HG02981 (cell line): ENCODE results near the gene GAD1.

Source experiments
- ATAC-seq: cut with Tn5 transposase; IDR thresholded peaks from one replicate; pipeline ENCODE4 v1.9.1; 2021; ENCODE audit warnings: mild to moderate bottlenecking, moderate library complexity; ENCODE audit not compliant: unreplicated experiment

Gene GAD1

DNA sequence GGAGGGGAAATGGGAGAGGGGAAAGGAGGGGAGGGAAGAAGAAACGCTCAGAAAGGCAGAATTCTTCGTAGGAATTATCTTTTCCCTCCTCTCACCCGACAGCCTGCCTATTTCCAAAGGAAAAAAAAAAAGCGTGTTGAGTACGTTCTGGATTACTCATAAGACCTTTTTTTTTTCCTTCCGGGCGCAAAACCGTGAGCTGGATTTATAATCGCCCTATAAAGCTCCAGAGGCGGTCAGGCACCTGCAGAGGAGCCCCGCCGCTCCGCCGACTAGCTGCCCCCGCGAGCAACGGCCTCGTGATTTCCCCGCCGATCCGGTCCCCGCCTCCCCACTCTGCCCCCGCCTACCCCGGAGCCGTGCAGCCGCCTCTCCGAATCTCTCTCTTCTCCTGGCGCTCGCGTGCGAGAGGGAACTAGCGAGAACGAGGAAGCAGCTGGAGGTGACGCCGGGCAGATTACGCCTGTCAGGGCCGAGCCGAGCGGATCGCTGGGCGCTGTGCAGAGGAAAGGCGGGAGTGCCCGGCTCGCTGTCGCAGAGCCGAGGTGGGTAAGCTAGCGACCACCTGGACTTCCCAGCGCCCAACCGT lies at the start of gene GAD1:
Gene GAD1 (plus strand): TSS at position 384 of the 589 bp plus-strand sequence. CDS start 1,705 bp downstream, outside the sequence.
- ATAC-seq = no peak

DNA sequence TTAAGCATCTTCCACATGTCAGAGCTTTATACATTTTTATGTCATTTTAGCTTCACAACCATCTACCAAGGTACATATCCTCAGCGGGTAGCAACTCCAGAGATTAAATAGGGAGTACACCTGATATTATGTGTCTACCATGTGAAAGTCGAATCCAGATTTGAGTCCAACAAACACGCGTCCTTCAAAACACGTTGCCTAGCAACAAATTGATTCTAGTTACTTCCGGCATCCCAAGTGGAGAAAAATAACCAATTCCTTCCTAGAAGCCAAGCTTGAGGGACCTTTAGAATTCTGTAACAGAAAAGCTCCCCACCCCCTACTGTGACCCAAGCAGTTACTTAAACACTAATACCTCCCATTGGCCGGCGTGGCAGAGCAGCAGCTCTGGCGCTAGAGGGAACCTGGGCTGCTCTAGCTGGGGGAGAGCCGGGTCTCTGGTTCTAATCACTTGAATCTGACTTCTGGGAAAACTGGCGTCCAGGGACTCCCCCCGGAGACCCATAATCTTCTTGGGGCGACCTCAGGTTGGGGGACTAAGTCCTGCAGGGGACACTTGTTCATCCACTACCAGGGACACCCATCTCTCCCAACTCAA lies 46.6 kb upstream of the GAD1 start, which contains the start of gene ERICH2:
Gene ERICH2 (plus strand): TSS at position 371 of the 598 bp plus-strand sequence. CDS start 304 bp downstream, outside the sequence.
- peak; percentile 44 for ATAC-seq

DNA sequence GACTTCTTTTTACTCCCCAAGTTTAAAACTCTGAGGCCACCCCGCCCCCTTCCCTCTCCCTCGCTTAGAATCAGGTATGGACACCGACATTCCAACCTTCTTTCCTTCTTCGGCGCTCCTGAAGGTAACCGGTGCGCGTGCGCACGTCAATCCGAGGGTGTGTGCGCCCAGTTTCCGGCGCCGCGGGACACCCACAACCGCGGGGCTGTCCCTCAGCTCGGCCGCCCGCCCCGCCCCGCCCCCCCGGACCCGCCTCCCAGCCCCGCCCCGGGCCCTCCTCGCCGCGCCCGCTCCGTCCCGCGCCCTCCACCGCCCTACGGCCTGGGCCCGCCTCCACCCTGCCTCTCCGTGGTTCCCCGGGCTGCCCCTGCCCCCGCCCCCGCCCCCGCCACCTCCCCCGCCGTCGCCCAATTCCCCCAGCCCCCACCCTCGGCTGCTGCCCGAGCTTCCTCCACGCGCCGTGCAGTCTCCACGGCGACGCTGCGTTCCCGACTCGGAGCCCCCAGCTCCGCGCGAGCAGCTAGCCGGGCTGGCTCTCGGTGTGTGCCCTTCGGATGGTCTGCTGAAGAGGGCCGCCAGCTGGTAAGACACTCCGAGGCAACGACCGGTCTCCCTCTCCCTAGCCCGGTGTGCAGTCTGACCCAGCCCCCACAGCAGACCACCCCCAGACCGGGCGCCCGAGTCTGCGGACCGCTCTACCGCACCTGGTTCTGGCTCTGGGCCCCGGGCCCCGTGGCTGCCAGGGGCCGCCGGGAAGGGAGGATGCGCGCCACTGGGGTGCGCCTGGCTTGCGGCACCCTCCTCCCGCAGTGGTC lies 45.9 kb upstream of the GAD1 start:
- peak; percentile 71 for ATAC-seq

DNA sequence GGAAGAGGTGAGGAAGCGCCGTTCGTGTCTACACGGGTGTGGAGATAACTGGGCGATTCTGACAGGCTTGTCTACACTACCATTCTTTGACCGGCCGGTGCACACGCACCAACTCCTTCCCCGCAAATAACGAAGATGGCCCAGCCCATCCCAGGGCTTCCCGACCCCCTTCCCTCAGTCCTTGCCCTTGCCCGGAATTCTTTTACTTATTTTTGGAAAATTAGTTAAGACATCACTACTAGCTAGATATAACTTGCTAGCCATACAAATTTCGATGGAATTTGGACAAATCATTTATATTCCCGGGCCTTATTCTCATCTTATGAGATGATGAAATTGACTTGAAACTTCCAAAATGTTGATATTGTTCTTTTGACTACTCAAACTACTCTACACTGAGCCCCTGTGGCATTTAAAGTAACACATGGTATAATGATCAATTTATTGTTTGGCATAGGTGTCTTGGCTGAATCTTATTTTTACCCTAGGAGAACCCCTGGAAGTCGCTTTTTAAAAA lies 45.2 kb upstream of the GAD1 start:
- ATAC-seq = no peak

DNA sequence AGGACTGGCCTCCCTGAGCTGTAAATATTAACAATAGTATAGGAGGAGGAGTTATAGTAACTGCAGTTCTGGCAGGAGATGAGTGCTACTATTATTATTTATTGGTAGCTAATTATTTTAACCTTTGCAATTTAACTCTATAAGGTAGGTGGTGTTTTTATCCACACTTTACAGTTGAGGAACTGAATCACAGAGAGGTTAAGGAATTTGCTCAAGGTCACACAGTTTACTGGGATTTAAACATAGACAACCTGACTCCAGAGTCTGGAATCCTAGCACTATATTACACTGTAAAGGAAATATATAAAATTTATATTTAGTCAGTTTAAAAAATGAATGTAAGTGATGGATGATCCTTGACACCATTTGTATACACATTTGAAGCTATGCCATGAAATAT lies 44.4 kb upstream of the GAD1 start:
- no peak for ATAC-seq

DNA sequence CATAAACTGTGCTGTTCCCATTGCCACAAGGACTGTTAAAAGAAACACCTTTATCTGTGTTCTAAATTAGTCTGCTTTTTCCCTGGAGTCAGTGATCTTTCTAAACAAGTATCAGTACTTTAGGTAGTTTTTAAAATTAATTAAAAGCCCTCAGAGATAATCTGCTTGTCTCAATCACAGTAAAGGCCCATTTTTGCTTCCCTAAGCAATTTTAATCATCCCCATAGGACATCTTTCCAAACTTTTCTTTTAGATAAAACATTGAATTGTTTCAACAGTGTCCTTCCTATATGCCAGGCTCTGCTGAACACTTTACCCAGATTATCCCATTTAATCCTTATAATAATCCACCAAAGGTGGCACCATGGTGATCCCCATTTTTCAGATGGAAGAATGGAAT lies 42.6 kb upstream of the GAD1 start:
- no peak for ATAC-seq

DNA sequence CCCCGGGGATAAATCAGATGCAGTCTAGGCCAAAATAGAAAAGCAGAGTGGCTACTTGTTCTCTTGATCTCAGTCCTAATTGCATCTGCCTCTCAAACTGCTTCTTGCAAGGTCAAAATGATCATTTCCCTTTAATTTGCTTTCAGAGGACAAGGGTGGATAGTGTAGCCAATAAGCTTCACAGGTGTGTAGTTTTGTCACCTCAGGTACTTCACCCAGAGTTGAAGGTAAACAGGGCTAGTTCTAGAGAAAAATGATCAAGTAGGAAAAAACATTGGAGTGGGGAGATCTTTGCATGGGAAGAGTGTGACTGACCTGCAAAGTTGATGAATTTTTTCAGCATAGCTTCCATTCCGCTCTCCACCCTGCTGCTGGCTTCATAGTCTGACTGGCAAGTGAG lies 37.8 kb upstream of the GAD1 start:
- no peak for ATAC-seq

DNA sequence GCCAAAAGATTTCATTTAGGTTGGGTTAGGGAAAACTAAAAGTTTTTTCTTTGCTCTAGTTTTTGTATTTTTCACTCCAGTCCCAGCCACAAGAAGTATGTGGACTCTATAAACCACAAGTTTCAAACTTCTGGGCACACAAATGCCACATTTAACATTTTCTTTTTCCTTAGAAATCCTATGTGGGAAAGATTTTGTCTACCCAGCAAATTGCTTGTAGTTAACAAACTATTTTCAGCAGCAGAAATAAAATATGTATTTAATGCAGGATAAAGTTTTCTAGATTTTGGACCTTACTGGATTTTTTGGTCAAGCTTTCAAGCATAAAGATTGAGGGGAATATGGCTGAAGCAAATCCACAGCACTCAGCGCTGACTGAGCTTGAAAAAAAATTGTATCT lies 37.4 kb upstream of the GAD1 start:
- no peak for ATAC-seq

DNA sequence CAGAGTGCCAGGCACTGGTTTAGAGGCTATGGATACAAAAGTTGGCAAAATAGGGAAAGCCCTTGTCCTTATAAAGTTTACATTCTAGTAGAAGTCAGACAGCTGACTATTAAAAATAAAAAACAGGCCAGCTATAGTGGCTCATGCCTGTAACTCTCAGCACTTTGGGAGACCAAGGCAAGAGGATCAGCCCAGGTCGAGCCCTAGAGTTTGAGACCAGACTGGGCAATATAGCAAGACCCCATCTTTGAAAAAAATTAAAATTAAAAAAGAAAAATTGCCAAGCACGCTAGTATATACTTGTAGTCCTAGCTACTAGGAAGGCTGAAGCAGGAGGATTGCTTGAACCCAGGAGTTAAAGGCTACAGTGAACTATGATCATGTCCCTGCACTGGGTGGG lies 34.0 kb upstream of the GAD1 start:
- ATAC-seq = no peak

DNA sequence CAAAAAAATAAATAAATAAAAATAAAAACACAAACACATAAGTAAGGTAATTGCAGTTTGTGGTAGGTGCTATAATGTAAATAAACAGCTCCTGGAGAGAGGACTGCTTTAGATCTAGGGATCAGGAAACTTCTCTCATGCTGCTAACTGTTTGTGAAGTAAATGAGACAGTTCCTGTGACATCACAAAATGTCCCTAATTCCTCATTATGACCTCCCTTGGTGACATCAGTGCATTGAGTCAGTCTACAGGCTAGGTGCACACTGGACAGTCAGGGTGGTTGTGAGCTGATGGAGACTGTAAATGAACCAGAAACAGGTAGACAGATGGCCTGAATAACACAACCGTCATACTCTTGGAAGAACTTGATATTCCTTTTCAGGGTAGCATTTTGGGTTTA lies 33.1 kb upstream of the GAD1 start:
- ATAC-seq = no peak

DNA sequence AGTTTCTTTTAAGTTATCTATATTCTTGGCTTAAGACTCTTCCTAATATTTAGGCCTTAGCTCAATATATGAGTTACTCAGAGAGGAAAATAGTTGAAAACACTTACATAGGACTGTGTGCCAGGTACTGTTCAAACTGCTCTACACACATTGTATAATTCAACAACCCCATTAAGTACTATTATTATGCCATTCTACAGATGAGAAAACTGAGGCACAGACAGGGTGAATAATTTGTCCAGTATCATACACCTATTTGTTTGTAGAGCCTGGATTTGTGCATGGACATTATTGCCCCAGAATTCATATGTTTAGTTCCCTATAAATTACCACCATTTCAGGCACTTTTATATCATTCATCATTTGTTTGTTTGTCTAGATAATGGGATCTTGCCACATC lies 17.7 kb upstream of the GAD1 start:
- no peak for ATAC-seq

DNA sequence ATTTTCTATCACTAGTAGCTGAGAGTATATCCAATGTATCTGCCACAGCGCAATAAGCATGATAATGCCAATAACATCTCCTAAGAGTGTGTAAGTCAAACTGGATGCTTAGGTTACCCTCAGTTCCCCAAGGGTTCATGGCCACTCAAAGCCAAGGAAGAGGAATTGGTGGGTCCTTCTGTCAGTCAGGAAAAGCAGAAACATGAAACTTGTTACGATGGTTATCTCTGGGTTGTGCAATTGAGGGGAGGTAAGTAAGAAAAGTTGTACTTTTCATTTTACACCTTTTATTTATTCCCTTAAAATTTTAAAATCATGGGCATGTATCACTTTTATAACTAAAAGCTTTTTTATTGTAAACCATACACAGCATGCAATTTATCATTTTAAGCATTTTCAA lies 10.1 kb upstream of the GAD1 start:
- ATAC-seq = no peak

DNA sequence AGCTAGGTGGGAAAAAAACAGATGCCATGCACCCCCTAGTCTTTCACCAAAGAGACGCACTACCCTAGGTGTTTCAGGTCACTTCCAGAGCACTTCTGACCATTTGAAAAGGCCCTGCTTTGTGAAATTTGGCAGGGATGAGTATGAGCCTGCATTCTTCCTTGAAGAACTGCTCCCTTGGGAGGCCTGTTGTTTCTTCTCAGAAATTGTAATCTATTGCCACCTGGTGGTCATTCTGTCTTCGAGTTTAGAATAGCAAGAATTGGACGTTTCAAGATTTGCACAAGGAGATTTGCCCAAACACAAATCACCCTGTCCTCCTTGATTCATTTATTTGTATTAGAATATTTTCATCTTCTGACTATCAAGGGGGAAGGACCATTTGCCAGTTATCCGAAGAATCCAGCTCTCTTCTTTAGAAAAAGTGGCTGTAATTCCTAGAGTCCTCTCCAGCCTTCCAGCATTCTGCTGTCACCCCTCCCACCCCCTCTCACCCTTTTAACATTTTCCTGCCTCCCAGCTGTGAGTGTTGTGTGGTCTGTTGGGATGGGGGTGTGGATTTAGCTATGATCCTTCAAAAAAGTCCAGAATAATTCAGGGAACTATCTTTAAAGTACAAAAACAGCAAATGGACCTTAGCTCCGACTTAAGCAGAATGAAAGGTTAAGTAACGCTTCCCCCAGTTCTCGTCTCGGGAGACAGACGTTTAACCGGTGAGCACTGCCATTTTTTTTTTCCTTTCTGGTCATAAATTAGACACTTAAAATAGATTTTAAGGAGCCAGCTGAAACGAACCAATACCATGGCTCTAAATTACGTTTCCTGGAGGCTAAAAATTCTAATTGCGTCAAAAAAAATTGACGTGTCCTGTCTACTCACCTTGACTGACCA lies 3.7 kb upstream of the GAD1 start:
- ATAC-seq = no peak

DNA sequence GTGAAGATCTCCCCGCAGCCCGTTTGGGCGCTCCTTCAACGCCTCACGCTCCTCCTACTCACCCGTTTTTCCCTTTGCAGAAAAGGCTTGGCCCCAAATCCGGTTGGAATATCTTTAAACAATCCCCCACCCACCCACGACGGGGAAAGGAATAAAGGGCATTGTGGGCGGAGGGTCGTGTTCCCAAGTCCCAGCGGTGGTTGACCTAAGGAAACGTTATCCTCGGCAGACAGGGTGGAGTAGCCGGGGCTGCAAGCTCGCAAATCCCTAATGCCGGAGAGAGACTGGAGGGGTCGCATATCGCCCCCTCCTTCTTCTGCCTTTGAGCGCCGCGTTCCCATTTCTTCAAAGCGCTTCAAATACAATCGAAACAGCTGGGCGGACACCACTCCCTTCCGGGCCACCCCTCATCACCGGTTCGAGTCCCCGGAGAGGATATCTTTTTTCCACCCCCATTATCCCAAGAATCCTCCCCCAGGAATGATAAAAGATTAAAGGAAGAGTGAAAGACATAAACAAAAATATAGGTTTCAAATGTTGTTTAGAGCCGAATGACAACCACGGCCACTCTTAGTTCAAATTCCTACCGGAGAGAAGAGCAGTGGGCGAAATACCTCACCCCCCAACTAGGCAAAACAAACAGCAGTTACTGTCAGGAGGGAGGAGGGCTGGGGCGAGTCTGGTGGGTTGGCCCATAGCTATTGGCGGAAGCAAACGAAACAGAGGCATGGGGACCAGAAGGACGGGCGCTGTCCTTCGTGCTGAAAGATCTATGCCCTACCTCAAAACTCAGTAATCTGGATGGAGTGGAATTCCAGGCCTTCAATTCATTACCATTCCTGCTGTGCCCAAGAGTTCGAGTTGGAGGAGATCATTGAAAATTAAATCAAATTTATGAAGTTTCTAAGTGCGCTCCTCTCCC lies 2.8 kb upstream of the GAD1 start:
- ATAC-seq = no peak

DNA sequence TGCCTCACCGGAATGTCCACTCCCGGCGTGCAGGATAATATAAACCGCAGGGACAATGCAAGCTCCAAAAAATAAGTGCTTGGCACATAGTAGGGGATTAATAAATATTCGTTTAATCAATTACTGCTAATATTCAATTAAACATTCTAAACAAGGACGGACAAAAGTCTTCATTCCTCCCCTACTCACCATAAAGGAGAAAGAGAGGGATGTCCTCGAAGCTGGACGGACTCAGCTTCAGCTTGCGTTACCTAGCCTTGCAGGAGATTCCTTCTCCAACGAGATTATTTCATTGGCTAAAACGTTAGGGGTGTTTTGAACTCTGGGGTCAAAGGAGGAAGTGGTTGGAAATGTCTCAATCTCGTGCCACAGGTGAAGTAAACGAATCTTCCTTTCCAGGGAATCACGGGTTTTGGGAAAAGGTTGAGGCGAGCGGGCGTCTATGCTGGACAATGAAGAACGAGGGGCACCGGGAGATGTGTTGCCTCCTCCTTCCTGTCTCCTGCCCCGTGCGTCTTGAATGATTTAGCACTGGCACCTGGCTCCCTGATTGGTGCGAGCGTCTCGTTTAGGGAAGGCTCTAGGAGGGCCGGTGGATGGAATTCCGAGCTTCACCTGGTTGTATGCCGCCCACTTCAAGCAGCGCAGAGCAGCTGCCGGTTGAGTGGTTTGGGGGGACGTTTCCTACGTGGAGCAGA lies 2.0 kb upstream of the GAD1 start:
- no peak for ATAC-seq

DNA sequence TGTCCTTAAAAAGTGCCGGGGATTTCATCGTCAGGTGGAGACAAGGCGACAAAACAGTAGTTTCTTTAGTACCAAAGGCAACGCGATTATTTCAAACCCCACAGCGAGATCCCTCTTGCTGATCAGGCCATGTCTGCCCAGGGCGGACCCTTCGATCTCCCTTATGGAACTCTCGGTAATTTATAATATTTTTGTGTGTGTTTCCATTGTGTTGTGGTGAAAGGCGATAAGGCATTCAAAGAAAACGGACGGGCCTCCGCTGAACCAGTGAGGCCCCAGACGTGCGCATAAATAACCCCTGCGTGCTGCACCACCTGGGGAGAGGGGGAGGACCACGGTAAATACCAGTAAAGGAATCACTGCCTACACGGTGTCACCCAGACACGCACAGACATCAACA lies 1.4 kb upstream of the GAD1 start:
- ATAC-seq = no peak

DNA sequence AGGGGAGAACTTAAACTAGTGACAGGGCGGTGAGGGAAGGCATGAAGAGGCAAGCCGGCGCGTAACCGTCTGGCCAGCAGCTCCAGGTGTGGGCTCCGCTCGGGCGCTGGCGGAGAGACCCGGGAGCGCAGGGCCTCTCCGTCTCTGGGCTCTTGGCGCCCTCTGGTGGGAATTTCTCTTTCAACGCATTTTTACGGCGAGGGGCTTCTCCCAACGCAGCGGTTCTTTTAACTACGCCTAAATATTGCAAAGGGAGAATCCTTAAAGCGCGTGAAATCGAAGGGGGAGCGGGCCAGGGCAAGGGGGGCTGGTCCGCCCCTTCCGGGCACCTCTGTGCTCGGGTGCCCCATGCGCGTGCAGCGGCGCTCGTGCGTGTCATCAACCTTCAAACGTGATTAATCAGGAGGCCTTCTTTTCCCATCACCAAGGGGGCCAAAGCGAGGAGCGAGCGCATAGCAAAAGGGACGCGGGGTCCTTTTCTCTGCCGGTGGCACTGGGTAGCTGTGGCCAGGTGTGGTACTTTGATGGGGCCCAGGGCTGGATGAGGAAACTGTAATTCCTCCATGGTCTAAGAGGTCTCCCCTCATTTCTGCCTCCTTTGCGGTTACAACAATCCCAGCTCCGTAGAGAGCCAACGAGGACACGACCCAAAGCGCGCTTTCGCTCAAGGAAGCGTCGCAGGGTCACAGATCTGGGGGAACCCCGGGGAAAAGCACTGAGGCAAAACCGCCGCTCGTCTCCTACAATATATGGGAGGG lies 762 bp upstream of the GAD1 start:
- peak; percentile 41 for ATAC-seq
